Measurements from ENCODE around the gene FSHR. TPM values are rescaled to one million over a fixed set of nuclear protein-coding genes. Genes with fewer than 3 reads are reported as not detected.

FSHR gene
- total and polyA plus RNA-seq, 2 experiments from 2014 or later = not detected

DNA sequence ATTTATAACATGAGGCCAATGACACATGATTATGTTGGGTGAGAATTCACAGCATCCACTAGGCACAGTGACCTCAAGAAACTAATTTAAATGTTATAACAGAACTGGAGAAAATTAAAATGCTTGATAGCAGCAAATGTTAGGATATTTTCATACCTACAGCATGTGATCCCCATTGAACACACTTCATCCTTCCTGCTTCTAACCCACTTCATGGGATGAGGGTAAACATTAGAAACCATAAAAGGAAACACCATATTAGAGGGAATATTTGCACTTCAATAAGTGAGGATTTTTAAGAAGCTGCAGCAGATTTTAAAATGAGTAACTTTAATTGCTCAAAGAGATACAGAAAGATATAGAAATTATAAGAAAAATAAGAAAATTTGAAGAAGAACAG lies 117.1 kb downstream of the FSHR start:
- Histone ChIP-seq H3K4me1 (ENCODE audit: insufficient read depth) (no peaks in the 10 kb centered on the region), H3K36me3 (ENCODE audit: insufficient read depth) (no peaks in the 10 kb centered on the region), H3K27me3 (ENCODE audit: insufficient read depth) (no peaks in the 10 kb centered on the region), H3K9me2 (ENCODE audit: insufficient read depth) (no peaks in the 10 kb centered on the region), H3K4me2 (no peak overlapping the region), H3K79me2 (replicated peaks; ENCODE audit: insufficient read depth) (no peaks in the 10 kb centered on the region), H4K20me1 (replicated peaks; ENCODE audit: insufficient read depth) (no peaks in the 10 kb centered on the region), H2AFZ (no peak overlapping the region), H3K4me3 (no peak overlapping the region), H3F3A (replicated peaks; ENCODE audit: low read depth) (no peaks in the 10 kb centered on the region), H3K27ac (ENCODE audit: low read depth) (no peak overlapping the region)
- no peaks in the 10 kb centered on the region for H3K9me3 Mint-ChIP-seq
- no peak overlapping the region for H3K27ac Mint-ChIP-seq
- TF ChIP-seq POLR2AphosphoS5 (IDR thresholded peaks at IDR 0.05; ENCODE audit: low read depth) (no peak), STAT1 (IDR thresholded peaks at IDR 0.05; ENCODE audit: unreplicated experiment) (no peak), ZNF114 (CRISPR knock-in tag; IDR thresholded peaks at IDR 0.05) (no peak)
- TF ChIP-seq, protein P1, sequence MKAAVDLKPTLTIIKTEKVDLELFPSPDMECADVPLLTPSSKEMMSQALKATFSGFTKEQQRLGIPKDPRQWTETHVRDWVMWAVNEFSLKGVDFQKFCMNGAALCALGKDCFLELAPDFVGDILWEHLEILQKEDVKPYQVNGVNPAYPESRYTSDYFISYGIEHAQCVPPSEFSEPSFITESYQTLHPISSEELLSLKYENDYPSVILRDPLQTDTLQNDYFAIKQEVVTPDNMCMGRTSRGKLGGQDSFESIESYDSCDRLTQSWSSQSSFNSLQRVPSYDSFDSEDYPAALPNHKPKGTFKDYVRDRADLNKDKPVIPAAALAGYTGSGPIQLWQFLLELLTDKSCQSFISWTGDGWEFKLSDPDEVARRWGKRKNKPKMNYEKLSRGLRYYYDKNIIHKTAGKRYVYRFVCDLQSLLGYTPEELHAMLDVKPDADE (IDR thresholded peaks at IDR 0.05) = no peak
- no peaks in the 10 kb centered on the region; the same call in 2 of the 3 replicates for H3K4me1 Mint-ChIP-seq
- no peak for ATAC-seq
- H3K36me3 Mint-ChIP-seq (ENCODE audit: low read depth) = no peaks in the 10 kb centered on the region
- H3K27me3 Mint-ChIP-seq (ENCODE audit: insufficient read depth, low read depth, poor library complexity) = no peaks in the 10 kb centered on the region
- no peak for DNase-seq (ENCODE audit: low spot score)
- no peak overlapping the region for H3K4me3 Mint-ChIP-seq

DNA sequence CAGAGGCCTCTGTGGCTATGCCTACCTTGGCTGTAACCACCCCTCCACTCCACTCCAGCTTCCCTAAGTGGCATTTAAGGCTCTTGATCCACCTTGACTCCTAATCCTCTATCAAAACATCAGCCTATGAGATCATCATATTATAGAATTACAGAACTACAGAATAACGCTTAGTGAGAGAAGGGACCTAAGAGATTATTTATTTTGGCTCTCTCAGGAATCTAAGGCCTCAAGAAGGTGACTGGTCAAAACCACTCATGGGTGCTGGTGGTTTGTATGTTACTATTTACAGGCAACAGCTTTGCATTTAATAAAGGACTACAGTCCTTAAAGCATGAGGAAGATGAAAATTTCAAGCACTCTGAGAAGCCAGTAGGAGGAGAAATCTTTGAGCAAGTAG lies 118.8 kb downstream of the FSHR start:
- no peak overlapping the region for H3K4me2 ChIP-seq
- no peaks in the 10 kb centered on the region for H3F3A ChIP-seq (replicated peaks; ENCODE audit: low read depth)
- H3K27me3 Mint-ChIP-seq (ENCODE audit: insufficient read depth, low read depth, poor library complexity) = no peaks in the 10 kb centered on the region
- H3K79me2 ChIP-seq (replicated peaks; ENCODE audit: insufficient read depth) = no peaks in the 10 kb centered on the region
- DNase-seq (ENCODE audit: low spot score) = no peak
- H3K4me3 Mint-ChIP-seq = no peak overlapping the region
- H3K36me3 Mint-ChIP-seq (ENCODE audit: low read depth) = no peaks in the 10 kb centered on the region
- H3K36me3 ChIP-seq (ENCODE audit: insufficient read depth) = no peaks in the 10 kb centered on the region
- H3K4me3 ChIP-seq = no peak overlapping the region
- H3K4me1 Mint-ChIP-seq = no peaks in the 10 kb centered on the region; the same call in 2 of the 3 replicates
- no peak for ATAC-seq
- H3K9me2 ChIP-seq (ENCODE audit: insufficient read depth) = no peaks in the 10 kb centered on the region
- no peaks in the 10 kb centered on the region for H3K27me3 ChIP-seq (ENCODE audit: insufficient read depth)
- no peak overlapping the region for H2AFZ ChIP-seq
- no peak overlapping the region for H3K27ac Mint-ChIP-seq
- H3K4me1 ChIP-seq (ENCODE audit: insufficient read depth) = no peaks in the 10 kb centered on the region
- no peak overlapping the region for H3K27ac ChIP-seq (ENCODE audit: low read depth)
- H3K9me3 Mint-ChIP-seq = no peaks in the 10 kb centered on the region
- no peaks in the 10 kb centered on the region for H4K20me1 ChIP-seq (replicated peaks; ENCODE audit: insufficient read depth)
- TF ChIP-seq EZH2 (IDR thresholded peaks at IDR 0.05; ENCODE audit: low read depth, unreplicated experiment) = no peak
- TF ChIP-seq, protein P2, sequence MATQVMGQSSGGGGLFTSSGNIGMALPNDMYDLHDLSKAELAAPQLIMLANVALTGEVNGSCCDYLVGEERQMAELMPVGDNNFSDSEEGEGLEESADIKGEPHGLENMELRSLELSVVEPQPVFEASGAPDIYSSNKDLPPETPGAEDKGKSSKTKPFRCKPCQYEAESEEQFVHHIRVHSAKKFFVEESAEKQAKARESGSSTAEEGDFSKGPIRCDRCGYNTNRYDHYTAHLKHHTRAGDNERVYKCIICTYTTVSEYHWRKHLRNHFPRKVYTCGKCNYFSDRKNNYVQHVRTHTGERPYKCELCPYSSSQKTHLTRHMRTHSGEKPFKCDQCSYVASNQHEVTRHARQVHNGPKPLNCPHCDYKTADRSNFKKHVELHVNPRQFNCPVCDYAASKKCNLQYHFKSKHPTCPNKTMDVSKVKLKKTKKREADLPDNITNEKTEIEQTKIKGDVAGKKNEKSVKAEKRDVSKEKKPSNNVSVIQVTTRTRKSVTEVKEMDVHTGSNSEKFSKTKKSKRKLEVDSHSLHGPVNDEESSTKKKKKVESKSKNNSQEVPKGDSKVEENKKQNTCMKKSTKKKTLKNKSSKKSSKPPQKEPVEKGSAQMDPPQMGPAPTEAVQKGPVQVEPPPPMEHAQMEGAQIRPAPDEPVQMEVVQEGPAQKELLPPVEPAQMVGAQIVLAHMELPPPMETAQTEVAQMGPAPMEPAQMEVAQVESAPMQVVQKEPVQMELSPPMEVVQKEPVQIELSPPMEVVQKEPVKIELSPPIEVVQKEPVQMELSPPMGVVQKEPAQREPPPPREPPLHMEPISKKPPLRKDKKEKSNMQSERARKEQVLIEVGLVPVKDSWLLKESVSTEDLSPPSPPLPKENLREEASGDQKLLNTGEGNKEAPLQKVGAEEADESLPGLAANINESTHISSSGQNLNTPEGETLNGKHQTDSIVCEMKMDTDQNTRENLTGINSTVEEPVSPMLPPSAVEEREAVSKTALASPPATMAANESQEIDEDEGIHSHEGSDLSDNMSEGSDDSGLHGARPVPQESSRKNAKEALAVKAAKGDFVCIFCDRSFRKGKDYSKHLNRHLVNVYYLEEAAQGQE (IDR thresholded peaks at IDR 0.05; ENCODE audit: unreplicated experiment) = no peak
- TF ChIP-seq CREB1 (CRISPR knock-in tag; IDR thresholded peaks at IDR 0.05; ENCODE audit: low read depth) = no peak
- no peak for TF ChIP-seq POLR2AphosphoS5 (IDR thresholded peaks at IDR 0.05; ENCODE audit: low read depth)
- no peak for TF ChIP-seq JUNB (IDR thresholded peaks at IDR 0.05; ENCODE audit: unreplicated experiment)
- TF ChIP-seq, protein P1 (IDR thresholded peaks at IDR 0.05) = no peak
- TF ChIP-seq ZNF331 (CRISPR knock-in tag; IDR thresholded peaks at IDR 0.05; ENCODE audit: low read depth) = no peak
- no peak for TF ChIP-seq ZNF114 (CRISPR knock-in tag; IDR thresholded peaks at IDR 0.05)
- no peak for TF ChIP-seq STAT1 (IDR thresholded peaks at IDR 0.05; ENCODE audit: unreplicated experiment)
- TF ChIP-seq, protein P3, sequence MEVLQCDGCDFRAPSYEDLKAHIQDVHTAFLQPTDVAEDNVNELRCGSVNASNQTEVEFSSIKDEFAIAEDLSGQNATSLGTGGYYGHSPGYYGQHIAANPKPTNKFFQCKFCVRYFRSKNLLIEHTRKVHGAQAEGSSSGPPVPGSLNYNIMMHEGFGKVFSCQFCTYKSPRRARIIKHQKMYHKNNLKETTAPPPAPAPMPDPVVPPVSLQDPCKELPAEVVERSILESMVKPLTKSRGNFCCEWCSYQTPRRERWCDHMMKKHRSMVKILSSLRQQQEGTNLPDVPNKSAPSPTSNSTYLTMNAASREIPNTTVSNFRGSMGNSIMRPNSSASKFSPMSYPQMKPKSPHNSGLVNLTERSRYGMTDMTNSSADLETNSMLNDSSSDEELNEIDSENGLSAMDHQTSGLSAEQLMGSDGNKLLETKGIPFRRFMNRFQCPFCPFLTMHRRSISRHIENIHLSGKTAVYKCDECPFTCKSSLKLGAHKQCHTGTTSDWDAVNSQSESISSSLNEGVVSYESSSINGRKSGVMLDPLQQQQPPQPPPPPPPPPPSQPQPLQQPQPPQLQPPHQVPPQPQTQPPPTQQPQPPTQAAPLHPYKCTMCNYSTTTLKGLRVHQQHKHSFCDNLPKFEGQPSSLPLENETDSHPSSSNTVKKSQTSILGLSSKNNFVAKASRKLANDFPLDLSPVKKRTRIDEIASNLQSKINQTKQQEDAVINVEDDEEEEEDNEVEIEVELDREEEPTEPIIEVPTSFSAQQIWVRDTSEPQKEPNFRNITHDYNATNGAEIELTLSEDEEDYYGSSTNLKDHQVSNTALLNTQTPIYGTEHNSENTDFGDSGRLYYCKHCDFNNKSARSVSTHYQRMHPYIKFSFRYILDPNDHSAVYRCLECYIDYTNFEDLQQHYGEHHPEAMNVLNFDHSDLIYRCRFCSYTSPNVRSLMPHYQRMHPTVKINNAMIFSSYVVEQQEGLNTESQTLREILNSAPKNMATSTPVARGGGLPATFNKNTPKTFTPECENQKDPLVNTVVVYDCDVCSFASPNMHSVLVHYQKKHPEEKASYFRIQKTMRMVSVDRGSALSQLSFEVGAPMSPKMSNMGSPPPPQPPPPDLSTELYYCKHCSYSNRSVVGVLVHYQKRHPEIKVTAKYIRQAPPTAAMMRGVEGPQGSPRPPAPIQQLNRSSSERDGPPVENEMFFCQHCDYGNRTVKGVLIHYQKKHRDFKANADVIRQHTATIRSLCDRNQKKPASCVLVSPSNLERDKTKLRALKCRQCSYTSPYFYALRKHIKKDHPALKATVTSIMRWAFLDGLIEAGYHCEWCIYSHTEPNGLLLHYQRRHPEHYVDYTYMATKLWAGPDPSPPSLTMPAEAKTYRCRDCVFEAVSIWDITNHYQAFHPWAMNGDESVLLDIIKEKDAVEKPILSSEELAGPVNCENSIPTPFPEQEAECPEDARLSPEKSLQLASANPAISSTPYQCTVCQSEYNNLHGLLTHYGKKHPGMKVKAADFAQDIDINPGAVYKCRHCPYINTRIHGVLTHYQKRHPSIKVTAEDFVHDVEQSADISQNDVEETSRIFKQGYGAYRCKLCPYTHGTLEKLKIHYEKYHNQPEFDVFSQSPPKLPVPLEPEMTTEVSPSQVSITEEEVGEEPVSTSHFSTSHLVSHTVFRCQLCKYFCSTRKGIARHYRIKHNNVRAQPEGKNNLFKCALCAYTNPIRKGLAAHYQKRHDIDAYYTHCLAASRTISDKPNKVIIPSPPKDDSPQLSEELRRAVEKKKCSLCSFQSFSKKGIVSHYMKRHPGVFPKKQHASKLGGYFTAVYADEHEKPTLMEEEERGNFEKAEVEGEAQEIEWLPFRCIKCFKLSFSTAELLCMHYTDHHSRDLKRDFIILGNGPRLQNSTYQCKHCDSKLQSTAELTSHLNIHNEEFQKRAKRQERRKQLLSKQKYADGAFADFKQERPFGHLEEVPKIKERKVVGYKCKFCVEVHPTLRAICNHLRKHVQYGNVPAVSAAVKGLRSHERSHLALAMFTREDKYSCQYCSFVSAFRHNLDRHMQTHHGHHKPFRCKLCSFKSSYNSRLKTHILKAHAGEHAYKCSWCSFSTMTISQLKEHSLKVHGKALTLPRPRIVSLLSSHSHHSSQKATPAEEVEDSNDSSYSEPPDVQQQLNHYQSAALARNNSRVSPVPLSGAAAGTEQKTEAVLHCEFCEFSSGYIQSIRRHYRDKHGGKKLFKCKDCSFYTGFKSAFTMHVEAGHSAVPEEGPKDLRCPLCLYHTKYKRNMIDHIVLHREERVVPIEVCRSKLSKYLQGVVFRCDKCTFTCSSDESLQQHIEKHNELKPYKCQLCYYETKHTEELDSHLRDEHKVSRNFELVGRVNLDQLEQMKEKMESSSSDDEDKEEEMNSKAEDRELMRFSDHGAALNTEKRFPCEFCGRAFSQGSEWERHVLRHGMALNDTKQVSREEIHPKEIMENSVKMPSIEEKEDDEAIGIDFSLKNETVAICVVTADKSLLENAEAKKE (CRISPR knock-in tag; IDR thresholded peaks at IDR 0.05) = no peak
